Skin of body (tissue), 2 donors: ENCODE results near the gene SRGAP2B. TPM values are rescaled to one million over a fixed set of nuclear protein-coding genes. Genes with fewer than 3 reads are reported as not detected.
"Not testable (repeated sequence)": the region's sequence is repeated elsewhere in the genome, so short reads cannot be mapped to it uniquely, and the experiment has no call there.

Experiments
- DNase-seq: peaks from one replicate; lab custom pipeline; 2025; lab: John Stamatoyannopoulos, UW
- total RNA-seq: library from RNA; depleted of rRNA; stranded (reverse); fragments of >200 nt; gene quantifications from one replicate; pipeline ENCODE4 v1.2.3, GENCODE V29; 2014

SRGAP2B gene
- total RNA-seq, 1 donor from 2014 or later: 23.8 TPM

GRCh38 chr1:144998981-144999273 is 96.2 kb downstream of the SRGAP2B start:
- not testable (repeated sequence) for DNase-seq

GRCh38 chr1:144998134-144998980 is 96.8 kb downstream of the SRGAP2B start:
- not testable (repeated sequence) for DNase-seq

- DNase-seq: not testable (repeated sequence)
Observed at GRCh38 chr1:144995833-144996410, 99.2 kb downstream of the SRGAP2B start.

GRCh38 chr1:144992915-144993314 is 102.2 kb downstream of the SRGAP2B start:
- not testable (repeated sequence) for DNase-seq

GRCh38 chr1:144990611-144991010 is 104.5 kb downstream of the SRGAP2B start:
- not testable (repeated sequence) for DNase-seq

GRCh38 chr1:144987131-144987530 is 108.0 kb downstream of the SRGAP2B start:
- not testable (repeated sequence) for DNase-seq

- DNase-seq: not testable (repeated sequence)
Observed at GRCh38 chr1:144986171-144986860, 108.8 kb downstream of the SRGAP2B start.

GRCh38 chr1:144985550-144986170 is 109.5 kb downstream of the SRGAP2B start:
- not testable (repeated sequence) for DNase-seq

- DNase-seq: not testable (repeated sequence)
Observed at GRCh38 chr1:144982802-144983525, 112.2 kb downstream of the SRGAP2B start.

- not testable (repeated sequence) for DNase-seq
Observed at GRCh38 chr1:144981157-144981556, 114.0 kb downstream of the SRGAP2B start.

GRCh38 chr1:144979960-144980595 is 115.0 kb downstream of the SRGAP2B start:
- not testable (repeated sequence) for DNase-seq

GRCh38 chr1:144977856-144978255 is 117.3 kb downstream of the SRGAP2B start:
- DNase-seq: not testable (repeated sequence)

- not testable (repeated sequence) for DNase-seq
Observed at GRCh38 chr1:144971936-144972335, 123.2 kb downstream of the SRGAP2B start.

- DNase-seq: not testable (repeated sequence)
Observed at GRCh38 chr1:144966488-144966887, 128.6 kb downstream of the SRGAP2B start.

- DNase-seq: not testable (repeated sequence)
Observed at GRCh38 chr1:144964765-144965164, 130.4 kb downstream of the SRGAP2B start.

GRCh38 chr1:144964186-144964585 is 130.9 kb downstream of the SRGAP2B start:
- not testable (repeated sequence) for DNase-seq

- not testable (repeated sequence) for DNase-seq
Observed at GRCh38 chr1:144963571-144963970, 131.6 kb downstream of the SRGAP2B start.

GRCh38 chr1:144961604-144962583 is 133.2 kb downstream of the SRGAP2B start:
- DNase-seq: not testable (repeated sequence)

- not testable (repeated sequence) for DNase-seq
Observed at GRCh38 chr1:144960929-144961488, 134.1 kb downstream of the SRGAP2B start.
